Gastroesophageal sphincter (tissue), 4 donors: ENCODE data around the gene LRRFIP2. TPM values are rescaled to one million over a fixed set of nuclear protein-coding genes. Genes with fewer than 3 reads are reported as not detected.
"Not testable (repeated sequence)": the region's sequence is repeated elsewhere in the genome, so short reads cannot be mapped to it uniquely, and the experiment has no call there.

ENCODE experiments used
- ATAC-seq: fragments of 150-250 bp; one replicate; pipeline ENCODE4 v1.9.1; 2016; ENCODE audit warnings: mild to moderate bottlenecking, moderate library complexity
- H3K27ac ChIP-seq, 4 donors: fragments of 200-600 bp; sonication (generic) in 3 of 4; 1 replicate in 3 of 4; 2 replicates in 1 of 4; pipeline ENCODE4 v1.5.1; 2016 to 2019
- H3K27me3 ChIP-seq: fragments of 200-600 bp; sonication (generic); one replicate; pipeline ENCODE4 v1.5.1; 2019
- H3K36me3 ChIP-seq, 2 donors: fragments of 200-600 bp; sonication (generic); one replicate each; pipeline ENCODE4 v1.5.1; 2019; ENCODE audit warnings: control low read depth in 1 of 2
- H3K4me1 ChIP-seq, 3 donors: fragments of 200-600 bp; sonication (generic); 1 replicate in 2 of 3; 2 replicates in 1 of 3; pipeline ENCODE4 v1.5.1; 2016 to 2019; ENCODE audit warnings: control low read depth in 2 of 3
- H3K4me3 ChIP-seq, 2 donors: fragments of 200-600 bp; sonication (generic); one replicate each; pipeline ENCODE4 v1.5.1; 2019; ENCODE audit warnings: mild to moderate bottlenecking in 1 of 2, moderate library complexity in 1 of 2
- H3K9me3 ChIP-seq, 3 donors: fragments of 200-600 bp; sonication (generic); one replicate each; pipeline ENCODE4 v1.5.1; 2017 to 2019; ENCODE audit warnings: control low read depth in 2 of 3
- EP300 ChIP-seq: sonication (generic); formaldehyde crosslinking; IDR thresholded peaks from one replicate; pipeline ENCODE4 v1.6.1; 2017; ENCODE audit warnings: antibody characterized with exemption, mild to moderate bottlenecking
- POLR2A ChIP-seq, 2 donors: fragments of 450-650 bp; IDR thresholded peaks; one replicate each; pipeline ENCODE4 v1.6.1; 2017; ENCODE audit warnings: antibody characterized with exemption in 2 of 2, mild to moderate bottlenecking in 2 of 2, moderate library complexity in 1 of 2
- POLR2AphosphoS5 ChIP-seq: sonication (generic); formaldehyde crosslinking; IDR thresholded peaks from one replicate; pipeline ENCODE4 v1.6.1; 2017; ENCODE audit warnings: antibody characterized with exemption
- WGBS, 2 donors: methylation state at CpG; one replicate each; pipeline ENCODE4 v1.1.5; 2018; ENCODE audit warnings: low coverage in 1 of 2; 5-methylcytosine and 5-hydroxymethylcytosine counted together
- total RNA-seq, 4 donors: library from RNA; depleted of rRNA; stranded (reverse); fragments of >200 nt; gene quantifications; one replicate each; pipeline ENCODE4 v1.1.0, GENCODE V29; 2016
- TF ChIP-seq, protein P1 (sequence below), 4 experiments: fragments of 200-600 bp in 2 of 4; fragments of 450-650 bp in 2 of 4; sonication (generic) in 1 of 4; IDR thresholded peaks; one replicate each; pipeline ENCODE4 v1.5.1; 2017 to 2019; ENCODE audit warnings: antibody characterized with exemption in 4 of 4, mild to moderate bottlenecking in 2 of 4, moderate library complexity in 2 of 4

Gene LRRFIP2
- total RNA-seq, 4 donors from 2014 or later, result 79.4 to 123 (median 88.4) TPM

DNA sequence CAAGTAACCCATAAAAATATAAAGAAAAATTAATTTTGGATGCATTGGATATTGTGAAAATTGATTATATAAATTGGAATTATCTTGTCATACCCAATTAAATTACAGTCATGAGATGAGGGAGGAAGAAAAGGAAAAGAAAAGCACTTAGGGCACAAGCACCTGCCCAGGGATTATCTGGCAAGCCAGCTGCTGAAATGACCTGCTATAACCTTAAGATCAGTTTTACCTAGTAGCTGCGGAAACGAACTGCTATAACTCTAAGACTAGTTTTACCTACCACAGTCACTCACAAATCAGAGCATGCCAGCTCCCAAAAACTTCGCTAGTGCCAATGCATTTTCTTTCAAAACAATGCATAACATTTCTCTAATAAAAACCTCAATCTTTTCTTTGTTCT, 26.2 kb downstream of the LRRFIP2 start:
- Histone ChIP-seq H3K36me3 (peaks cover 0 to 25% of the 10 kb centered on the region in 2 donors), H3K27me3 (no peaks in the 10 kb centered on the region), H3K4me1 (peaks cover 11 to 50% (median 13%) of the 10 kb centered on the region in 3 donors), H3K9me3 (no peaks in the 10 kb centered on the region), H3K27ac (no peak overlapping the region), H3K4me3 (no peak overlapping the region)
- TF ChIP-seq POLR2A (IDR thresholded peaks at IDR 0.05) (no peak), POLR2AphosphoS5 (no peak)
- TF ChIP-seq, protein P1, sequence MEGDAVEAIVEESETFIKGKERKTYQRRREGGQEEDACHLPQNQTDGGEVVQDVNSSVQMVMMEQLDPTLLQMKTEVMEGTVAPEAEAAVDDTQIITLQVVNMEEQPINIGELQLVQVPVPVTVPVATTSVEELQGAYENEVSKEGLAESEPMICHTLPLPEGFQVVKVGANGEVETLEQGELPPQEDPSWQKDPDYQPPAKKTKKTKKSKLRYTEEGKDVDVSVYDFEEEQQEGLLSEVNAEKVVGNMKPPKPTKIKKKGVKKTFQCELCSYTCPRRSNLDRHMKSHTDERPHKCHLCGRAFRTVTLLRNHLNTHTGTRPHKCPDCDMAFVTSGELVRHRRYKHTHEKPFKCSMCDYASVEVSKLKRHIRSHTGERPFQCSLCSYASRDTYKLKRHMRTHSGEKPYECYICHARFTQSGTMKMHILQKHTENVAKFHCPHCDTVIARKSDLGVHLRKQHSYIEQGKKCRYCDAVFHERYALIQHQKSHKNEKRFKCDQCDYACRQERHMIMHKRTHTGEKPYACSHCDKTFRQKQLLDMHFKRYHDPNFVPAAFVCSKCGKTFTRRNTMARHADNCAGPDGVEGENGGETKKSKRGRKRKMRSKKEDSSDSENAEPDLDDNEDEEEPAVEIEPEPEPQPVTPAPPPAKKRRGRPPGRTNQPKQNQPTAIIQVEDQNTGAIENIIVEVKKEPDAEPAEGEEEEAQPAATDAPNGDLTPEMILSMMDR (IDR thresholded peaks at IDR 0.05), result no peak
- ATAC-seq, result no peak
- WGBS, 2 donors, result 82 to 92% methylated on average over 3 of the region's 3 CpGs

DNA sequence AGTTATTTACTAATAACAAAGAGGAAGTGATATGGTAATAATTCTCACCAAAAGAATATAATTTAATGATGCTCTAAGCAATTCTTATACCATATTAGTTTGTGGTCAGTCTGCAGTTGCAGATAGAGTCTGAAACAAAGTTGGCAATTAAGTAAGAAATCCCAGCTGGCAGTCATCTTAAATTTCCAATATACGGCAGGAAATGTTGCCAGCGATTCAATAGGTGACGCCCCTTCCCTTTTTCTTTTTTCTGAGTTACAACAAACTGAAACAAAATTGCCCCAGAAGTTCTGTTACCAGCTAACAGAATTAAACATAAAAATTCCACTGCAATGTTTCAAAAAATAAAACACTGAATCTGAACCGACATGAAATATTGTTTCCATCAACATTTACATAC, 26.7 kb downstream of the LRRFIP2 start:
- Histone ChIP-seq H3K27me3 (no peaks in the 10 kb centered on the region), H3K4me1 (peaks cover 11 to 47% (median 13%) of the 10 kb centered on the region in 3 donors), H3K36me3 (peaks cover 0 to 30% of the 10 kb centered on the region in 2 donors), H3K9me3 (no peaks in the 10 kb centered on the region), H3K27ac (no peak overlapping the region), H3K4me3 (no peak overlapping the region)
- 38 to 40% methylated on average over 4 of the region's 4 CpGs for WGBS, 2 donors
- no peak for ATAC-seq
- TF ChIP-seq, protein P1 (IDR thresholded peaks at IDR 0.05), result no peak
- no peak for TF ChIP-seq POLR2A (IDR thresholded peaks at IDR 0.05)
- TF ChIP-seq EP300, result no peak
- TF ChIP-seq POLR2AphosphoS5, result no peak

DNA sequence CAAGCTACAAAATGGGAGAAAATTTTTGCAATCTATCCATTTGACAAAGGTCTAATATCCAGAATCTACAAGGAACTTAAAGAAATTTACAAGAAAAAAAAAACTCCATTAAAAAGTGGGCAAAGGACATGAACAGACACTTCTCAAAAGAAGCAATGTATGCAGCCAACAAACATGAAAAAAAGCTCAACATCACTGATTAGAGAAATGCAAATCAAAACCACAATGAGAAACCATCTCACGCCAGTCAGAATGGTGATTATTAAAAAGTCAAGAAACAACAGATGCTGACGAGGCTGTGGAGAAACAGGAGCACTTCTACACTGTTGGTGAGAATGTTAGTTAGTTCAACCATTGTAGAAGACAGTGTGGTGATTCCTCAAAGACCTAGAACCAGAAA, 27.5 kb downstream of the LRRFIP2 start:
- ATAC-seq, H3K27ac ChIP-seq, H3K27me3 ChIP-seq, H3K9me3 ChIP-seq, H3K4me3 ChIP-seq: not testable (repeated sequence)
- Histone ChIP-seq H3K36me3 (peaks cover 0 to 33% of the 10 kb centered on the region in 2 donors), H3K4me1 (peaks cover 11 to 47% (median 13%) of the 10 kb centered on the region in 3 donors)
- 73 to 97% methylated on average over 2 of the region's 2 CpGs for WGBS, 2 donors

DNA sequence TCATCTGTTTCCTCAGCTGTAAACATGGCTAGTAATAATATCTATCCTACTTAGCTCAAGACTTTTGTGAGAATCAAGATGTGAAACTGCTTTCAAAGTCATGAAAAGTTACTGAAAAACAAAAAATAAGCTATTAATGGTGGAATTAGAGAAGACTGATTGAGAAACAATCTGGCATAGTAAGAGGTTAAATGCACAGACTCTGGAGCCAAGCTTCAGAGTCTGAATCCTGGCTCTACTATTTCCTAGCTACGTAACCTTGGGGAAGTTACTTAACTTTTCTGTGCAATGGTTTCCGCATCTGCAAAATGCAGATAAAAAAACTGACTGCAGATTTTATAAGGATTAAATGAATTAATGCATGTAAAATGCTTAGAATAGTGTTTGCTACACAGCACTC, 28.8 kb downstream of the LRRFIP2 start:
- Histone ChIP-seq H3K36me3 (peaks cover 0 to 40% of the 10 kb centered on the region in 2 donors), H3K4me1 (peaks cover 11 to 51% (median 13%) of the 10 kb centered on the region in 3 donors), H3K27me3 (no peaks in the 10 kb centered on the region), H3K27ac (peak overlapping the region in 3 of 4 donors; percentile 2 to 43 (median 32)), H3K4me3 (no peak overlapping the region), H3K9me3 (no peaks in the 10 kb centered on the region)
- WGBS, 2 donors, result 10 to 46% methylated on average over 2 of the region's 2 CpGs
- peak; percentile 67 for ATAC-seq
- no peak for TF ChIP-seq POLR2A (IDR thresholded peaks at IDR 0.05)
- TF ChIP-seq, protein P1 (IDR thresholded peaks at IDR 0.05), result no peak
- no peak for TF ChIP-seq EP300
- no peak for TF ChIP-seq POLR2AphosphoS5

DNA sequence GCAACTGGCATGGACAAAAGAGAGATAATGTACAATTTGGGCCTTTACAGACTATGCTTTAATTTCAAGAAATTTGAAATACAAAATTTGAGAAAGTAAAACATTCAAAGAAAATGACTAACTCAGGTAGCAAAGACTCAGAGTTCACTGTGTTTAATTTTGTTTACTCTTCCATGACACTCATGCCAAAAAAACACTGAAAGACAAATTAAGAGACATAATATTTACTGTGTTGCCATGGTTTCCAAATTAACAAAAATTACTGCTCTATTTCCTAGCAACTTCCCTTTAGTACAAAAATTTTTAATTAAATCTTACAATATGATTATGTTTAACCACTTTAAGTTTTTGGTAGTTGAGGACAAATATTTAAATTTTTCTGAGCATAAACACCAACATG, 29.6 kb downstream of the LRRFIP2 start:
- no peak for ATAC-seq
- peaks cover 11 to 55% (median 13%) of the 10 kb centered on the region in 3 donors for H3K4me1 ChIP-seq
- H3K27ac ChIP-seq, result peak overlapping the region in 1 of 4 donors; percentile 2
- no peak for TF ChIP-seq POLR2AphosphoS5
- TF ChIP-seq POLR2A (IDR thresholded peaks at IDR 0.05), result no peak
- no peak for TF ChIP-seq EP300
- TF ChIP-seq, protein P1 (IDR thresholded peaks at IDR 0.05), result no peak
- H3K36me3 ChIP-seq, result peaks cover 0 to 40% of the 10 kb centered on the region in 2 donors
- no peaks in the 10 kb centered on the region for H3K27me3 ChIP-seq
- H3K4me3 ChIP-seq, result no peak overlapping the region
- H3K9me3 ChIP-seq, result no peaks in the 10 kb centered on the region
